ENCODE data around the gene PI4KB. TPM values are rescaled to one million over a fixed set of nuclear protein-coding genes. Genes with fewer than 3 reads are reported as not detected.

PI4KB gene
- total and polyA plus RNA-seq, 9 of the 15 experiments (the other 6 are each of a cell fraction or from before 2014, with no cell fraction given), result 3.1 to 65.4 (median 45.1) TPM

- Histone ChIP-seq H4K20me1 (replicated peaks; ENCODE audit: control insufficient read depth, insufficient read depth, low read length) (no peaks in the 10 kb centered on the region), H3K4me2 (ENCODE audit: insufficient read depth, low read length) (no peak overlapping the region), H3K4me1 (replicated peaks in 1 of 2; ENCODE audit: control insufficient read depth in 2 of 2, insufficient read depth in 2 of 2, low read length in 2 of 2) (no peaks in the 10 kb centered on the region), H3K79me2 (ENCODE audit: control insufficient read depth, insufficient read depth, low read length) (no peaks in the 10 kb centered on the region), H3K9me1 (ENCODE audit: control insufficient read depth, insufficient read depth, low read length) (no peaks in the 10 kb centered on the region), H3K36me3 (ENCODE audit: control insufficient read depth, insufficient read depth, low read length) (no peaks in the 10 kb centered on the region), H3K9me3 (replicated peaks; ENCODE audit: control insufficient read depth, insufficient read depth, low read depth, low read length) (no peaks in the 10 kb centered on the region), H3K9ac (ENCODE audit: insufficient read depth in 1 of 2, low read depth in 2 of 2, low read length in 2 of 2) (no peak overlapping the region), H3K4me3 (no peak overlapping the region), H3K27me3 (ENCODE audit: control insufficient read depth in 2 of 2, insufficient read depth in 2 of 2, low read length in 2 of 2) (no peaks in the 10 kb centered on the region), H2AFZ (ENCODE audit: low read depth, low read length) (no peak overlapping the region), H3K27ac (ENCODE audit: extremely low read depth, low read depth, low read length) (no peak overlapping the region)
- TF ChIP-seq CEBPZ (IDR thresholded peaks at IDR 0.05; ENCODE audit: borderline replicate concordance, low read depth, low read length) (no peak), CHD2 (IDR thresholded peaks at IDR 0.05; ENCODE audit: low read depth, low read length) (no peak), PRDM10 (IDR thresholded peaks at IDR 0.05; ENCODE audit: partially characterized antibody) (peak; percentile 87), EGR1 (conservative IDR thresholded peaks at IDR 0.05) (no peak), ZKSCAN8 (CRISPR knock-in tag; IDR thresholded peaks at IDR 0.05) (no peak), SRF (CRISPR knock-in tag; IDR thresholded peaks at IDR 0.05) (no peak), ZBTB26 (CRISPR knock-in tag; IDR thresholded peaks at IDR 0.05) (no peak), ARHGAP35 (IDR thresholded peaks at IDR 0.05; ENCODE audit: partially characterized antibody) (no peak), C11orf30 (IDR thresholded peaks at IDR 0.05; ENCODE audit: low read depth) (no peak)
- intact Hi-C loops (cut with micrococcal nuclease), result no loop called here
- whole genome bisulfite sequencing (ENCODE audit: insufficient coverage, low coverage, missing lambda C conversion rate), result 40% methylated on average over 5 of the region's 5 CpGs
- no peak for ATAC-seq
- DNase-seq (ENCODE audit: extremely low read depth in 1 of 4, low spot score in 3 of 4), result no peak
- BruUV-seq (replicated peaks), result no TSS peak
- in situ Hi-C loops (cut with MboI), result loop anchor here (5.0 kb wide), 1 partner anchor 33 kb away; no protein-coding TSS in a partner anchor
- no peak for FAIRE-seq
- CTCF ChIA-PET (ENCODE audit: low intra/inter-chr PET ratio), result no interaction called here
- POLR2A ChIA-PET, result interaction anchor here (1.8 kb wide), 1 partner anchor 22 kb away, joined by 10 read pairs; no protein-coding TSS in a partner anchor
These were observed 7.6 kb upstream of the PI4KB start for GRCh38 chr1:151334822-151335221.
